Right lung (tissue), 10 donors: Measurements from ENCODE around the gene RPS4Y2. TPM values are rescaled to one million over a fixed set of nuclear protein-coding genes. Genes with fewer than 3 reads are reported as not detected.

ENCODE experiments used
- DNase-seq, 2 donors: peaks; one replicate each; pipeline ENCODE4 v3.0.0-alpha.2; 2013
- long read RNA-seq, 8 donors: transcript quantifications; one replicate each; lab custom pipeline, GENCODE V29; 2026
- polyA plus RNA-seq, 5 donors: library from polyadenylated mRNA; unstranded; fragments of 120-200 nt; gene quantifications; one replicate each; pipeline versions ENCODE4 v1.2.1 to v1.2.3, GENCODE V29; 2013; ENCODE audit warnings: inconsistent platforms in 1 of 5, low replicate concordance in 1 of 5; ENCODE audit not compliant: insufficient read length in 5 of 5, insufficient read depth in 1 of 5

Gene RPS4Y2
- polyA plus RNA-seq: under 1 TPM in 1 of 5 donors, not detected in 4; 0.26 TPM
- long read RNA-seq, donor 1: 0 reads
- long read RNA-seq, donor 2: 0 reads
- long read RNA-seq, donor 3: 0 reads
- long read RNA-seq, donor 4: 0 reads
- long read RNA-seq, donor 5: 0 reads
- long read RNA-seq, donor 6: 0 reads
- long read RNA-seq, donor 7: 0 reads
- long read RNA-seq, donor 8: 0 reads

GRCh38 chrY:20755808-20756207 lies at the start of gene RPS4Y2:
TSS of gene RPS4Y2 (plus strand) at chrY:20756108. CDS start at chrY:20756164, 56 bp downstream.
- DNase-seq: no peak

GRCh38 chrY:20714391-20714790 lies 41.5 kb upstream of the RPS4Y2 start:
- DNase-seq: no peak

DNA sequence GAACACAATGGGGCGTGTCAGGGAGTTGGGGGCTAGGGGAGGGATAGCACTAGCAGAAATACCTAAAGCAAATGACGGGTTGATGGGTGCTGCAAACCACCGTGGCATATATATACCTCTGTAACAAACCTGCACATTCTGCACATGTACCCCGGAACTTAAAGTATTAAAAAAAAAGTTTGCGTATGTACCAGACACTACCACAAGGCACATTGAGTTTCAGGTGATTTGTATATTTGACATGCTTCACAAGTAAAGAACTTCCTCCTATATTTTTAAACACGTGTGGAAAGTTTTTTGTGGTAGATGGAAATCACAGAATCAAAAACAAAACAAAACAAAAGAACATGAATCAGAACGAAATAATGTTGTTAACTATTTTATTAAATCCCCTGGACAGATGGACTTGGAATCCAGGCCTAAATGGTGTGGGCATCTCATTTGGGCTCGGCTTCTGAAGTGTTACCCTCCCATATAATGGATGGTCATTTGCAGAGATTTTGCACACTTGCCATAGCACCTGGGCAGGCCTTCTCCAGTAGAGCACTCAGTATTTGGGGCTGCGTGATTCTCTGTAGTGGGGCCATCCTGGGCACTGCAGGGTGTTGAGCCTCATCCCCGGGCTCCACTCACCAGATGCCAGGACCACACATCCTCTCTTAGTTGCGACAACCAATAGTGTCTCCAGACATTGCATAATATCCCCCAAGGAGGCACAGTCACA lies 29.6 kb upstream of the RPS4Y2 start:
- no peak for DNase-seq

DNA sequence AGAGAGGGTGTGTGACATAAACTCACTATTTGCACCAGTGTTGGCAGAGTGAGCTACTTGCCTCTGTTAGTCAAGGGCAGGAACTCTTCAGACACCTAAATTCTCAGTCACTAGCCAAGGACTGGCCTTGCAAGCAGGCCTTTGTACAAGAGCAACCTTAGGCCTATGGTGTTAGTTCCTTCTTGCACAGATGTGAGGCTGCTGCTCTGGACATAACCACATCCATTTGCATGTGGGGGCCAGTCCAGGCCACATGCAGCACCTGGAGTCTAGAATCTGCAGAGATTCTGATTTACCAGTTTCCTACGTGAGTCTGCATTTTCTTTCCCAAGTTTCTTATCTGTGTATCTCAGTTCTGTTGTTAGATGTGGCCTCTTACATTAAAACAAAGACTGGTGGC lies 20.7 kb upstream of the RPS4Y2 start:
- DNase-seq: no peak

DNA sequence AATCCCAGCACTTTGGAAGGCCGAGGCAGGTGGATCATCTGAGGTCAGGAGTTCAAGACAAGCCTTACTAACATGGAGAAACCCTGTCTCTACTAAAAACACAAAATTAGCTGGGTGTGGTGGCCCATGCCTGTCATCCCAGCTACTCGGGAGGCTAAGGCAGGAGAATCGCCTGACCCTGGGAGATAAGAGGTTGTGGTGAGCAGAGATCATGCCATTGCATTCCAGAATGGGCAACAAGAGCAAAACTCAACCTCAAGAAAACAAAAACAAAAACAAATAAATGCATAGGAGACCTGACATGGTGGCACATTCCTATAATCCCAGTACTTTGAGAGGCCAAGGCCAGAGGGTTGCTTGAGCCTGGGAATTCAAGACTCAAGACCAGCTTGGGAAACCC lies 16.1 kb upstream of the RPS4Y2 start:
- DNase-seq: no peak

DNA sequence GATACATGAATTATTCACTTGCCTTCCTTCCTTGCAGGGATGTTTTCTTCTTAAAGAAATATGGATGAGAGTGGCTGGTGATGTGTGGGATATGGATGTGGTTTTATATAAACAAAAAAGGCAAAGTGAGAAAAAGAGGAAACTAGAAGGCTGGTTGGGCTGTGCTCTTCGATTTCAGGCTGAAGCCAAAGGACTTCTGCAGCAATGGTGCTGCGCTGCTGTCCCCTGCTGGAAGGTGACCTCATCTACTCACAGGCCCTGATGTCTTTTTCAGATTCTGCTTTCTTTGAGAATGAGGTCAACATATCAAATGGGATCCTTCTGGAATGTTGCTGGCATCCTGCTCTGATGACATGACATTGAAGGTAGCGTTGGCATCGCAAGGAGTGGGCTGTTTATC lies 15.3 kb upstream of the RPS4Y2 start:
- DNase-seq: no peak

- DNase-seq: no peak
These were observed 10.8 kb upstream of the RPS4Y2 start for GRCh38 chrY:20745060-20745459.

GRCh38 chrY:20746919-20747318 lies 9.0 kb upstream of the RPS4Y2 start:
- no peak for DNase-seq

- DNase-seq: no peak
These were observed 8.0 kb downstream of the RPS4Y2 start for GRCh38 chrY:20763869-20764268.

DNA sequence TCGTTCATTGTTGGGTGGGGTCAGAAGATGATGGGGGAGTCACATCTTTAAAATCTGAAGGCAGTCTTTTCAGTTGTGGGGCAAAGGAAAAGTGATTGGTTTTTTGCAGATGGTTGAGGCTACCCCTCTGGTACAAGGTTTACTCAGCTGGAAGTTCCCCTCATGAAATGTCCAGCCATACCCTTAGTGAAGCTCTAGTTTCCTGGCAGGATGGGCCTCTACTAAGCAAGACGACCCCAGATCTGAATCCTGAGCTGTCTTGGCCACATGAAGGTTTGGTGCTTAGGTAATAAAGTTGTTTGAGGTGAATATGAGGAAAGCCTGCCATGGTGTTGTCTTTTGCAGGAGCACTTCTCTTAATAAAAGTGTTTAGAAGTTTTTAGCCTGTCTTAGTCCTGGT lies 9.2 kb downstream of the RPS4Y2 start:
- DNase-seq: no peak

- no peak for DNase-seq
These were observed 14.8 kb downstream of the RPS4Y2 start for GRCh38 chrY:20770755-20771154.

GRCh38 chrY:20776104-20776503 lies 20.2 kb downstream of the RPS4Y2 start:
- DNase-seq: no peak

DNA sequence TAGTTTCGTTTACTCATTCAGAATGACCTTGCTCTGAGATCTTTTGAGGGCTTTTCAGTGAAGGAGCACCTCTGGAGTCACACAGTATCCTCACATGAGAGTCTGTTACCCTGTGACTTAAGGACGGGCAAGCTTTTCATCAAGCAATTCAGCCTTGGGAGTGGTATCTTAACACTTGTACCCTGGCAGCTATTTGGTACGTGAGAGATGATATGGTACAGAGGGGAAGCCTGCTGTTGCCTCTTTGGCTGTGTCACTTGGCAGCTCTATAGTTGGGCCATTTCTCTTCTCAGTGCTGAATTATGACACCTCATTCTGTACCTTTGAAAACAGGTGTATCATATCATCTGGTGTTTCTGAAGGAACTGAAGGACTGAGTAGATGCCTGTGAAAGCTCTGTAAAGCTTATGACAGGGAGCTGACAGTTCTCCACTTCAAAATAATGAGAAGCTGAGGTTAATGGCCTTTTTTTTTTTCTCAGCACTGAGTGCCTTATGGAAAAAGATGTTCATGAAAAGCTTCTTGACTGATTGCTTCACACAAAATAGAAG lies 24.3 kb downstream of the RPS4Y2 start:
- no peak for DNase-seq

DNA sequence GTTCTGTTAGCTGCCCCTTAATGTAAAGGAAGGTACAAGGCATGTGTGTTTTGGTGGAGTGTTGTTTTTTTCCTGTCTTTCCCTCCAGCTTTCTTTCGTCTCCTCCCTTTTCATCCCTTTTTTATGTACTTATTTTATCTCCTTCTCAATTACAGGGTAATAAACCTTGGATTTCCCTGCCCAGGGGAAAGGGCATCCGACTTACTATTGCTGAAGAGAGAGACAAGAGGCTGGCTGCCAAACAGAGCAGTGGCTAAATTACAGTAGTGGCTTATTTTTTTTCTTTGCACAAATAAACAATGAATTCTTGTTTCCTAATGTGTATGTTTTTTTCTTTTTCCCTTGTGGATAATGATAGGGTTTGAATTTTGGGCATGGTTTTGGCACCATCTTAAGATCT lies 24.9 kb downstream of the RPS4Y2 start:
- DNase-seq: no peak

- no peak for DNase-seq
These were observed 25.5 kb downstream of the RPS4Y2 start for GRCh38 chrY:20781408-20781807.

GRCh38 chrY:20784965-20785364 lies 29.1 kb downstream of the RPS4Y2 start:
- DNase-seq: no peak

DNA sequence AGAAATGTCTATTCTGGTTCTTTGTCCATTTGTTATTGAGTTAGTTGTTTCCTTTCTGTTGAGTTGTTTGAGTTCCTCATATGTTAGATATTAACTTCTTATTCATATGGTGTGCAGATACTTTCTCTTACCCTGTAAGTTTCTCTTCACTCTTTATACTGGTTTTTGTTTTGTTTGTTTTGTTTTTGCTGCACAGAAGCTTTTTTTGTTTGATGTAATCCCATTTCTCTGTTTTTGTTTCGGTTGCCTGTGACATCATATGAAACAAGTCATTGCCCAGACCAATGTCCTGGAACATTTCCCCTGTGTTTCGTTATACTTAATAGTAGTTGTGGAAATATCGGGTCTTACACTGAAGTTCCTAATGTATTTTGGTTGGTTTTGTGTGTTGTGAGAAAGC lies 31.2 kb downstream of the RPS4Y2 start:
- no peak for DNase-seq

GRCh38 chrY:20798351-20799049 lies 42.6 kb downstream of the RPS4Y2 start:
- DNase-seq: no peak

DNA sequence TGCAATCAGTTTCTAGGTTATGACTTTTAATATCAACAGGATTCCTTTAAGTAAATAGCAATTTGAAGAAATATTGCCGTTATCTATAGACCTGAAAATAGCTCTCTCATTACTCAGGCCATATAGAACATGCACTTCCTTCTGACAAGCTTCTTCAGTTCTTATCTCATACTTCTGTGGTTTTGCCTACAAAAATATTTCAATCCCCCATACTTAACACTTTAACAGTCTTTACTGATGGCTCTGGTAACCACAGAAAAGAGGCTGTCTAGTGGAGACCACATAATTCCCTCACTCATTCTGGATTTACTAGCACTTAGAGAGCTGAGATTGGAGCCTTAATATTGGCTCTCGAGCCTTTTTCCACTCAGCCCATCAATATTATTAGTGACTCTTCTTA lies 46.8 kb downstream of the RPS4Y2 start:
- no peak for DNase-seq

- DNase-seq: no peak
These were observed 50.3 kb downstream of the RPS4Y2 start for GRCh38 chrY:20806243-20806642.

DNA sequence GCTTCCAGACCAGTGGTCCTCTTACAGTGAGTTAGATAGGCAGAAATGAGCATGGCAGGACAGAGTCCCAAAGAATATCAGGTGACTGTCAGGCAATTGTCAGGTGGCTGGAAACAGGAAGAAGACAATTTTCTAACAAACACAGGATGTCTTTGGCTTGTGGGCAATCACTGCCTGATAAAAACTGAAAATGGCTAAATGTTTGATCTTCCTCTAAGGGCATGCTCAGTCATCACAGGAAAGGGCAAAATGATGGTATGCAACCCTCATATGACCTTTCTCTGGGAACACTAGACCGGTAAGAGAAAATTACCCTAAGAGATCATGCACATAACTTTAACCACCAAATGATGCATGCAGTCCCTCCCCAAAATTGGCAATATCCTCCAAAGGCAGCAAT lies 57.6 kb downstream of the RPS4Y2 start:
- DNase-seq: no peak

GRCh38 chrY:20814794-20815193 lies 58.9 kb downstream of the RPS4Y2 start:
- DNase-seq: no peak

- no peak for DNase-seq
These were observed 61.2 kb downstream of the RPS4Y2 start for GRCh38 chrY:20817067-20817466.
